ENCODE results near the gene BIK.
A peak's percentile ranks its signal among the peaks of the same experiment; 100 is the strongest.
"Not testable (repeated sequence)": the region's sequence is repeated elsewhere in the genome, so short reads cannot be mapped to it uniquely, and the experiment has no call there.

The BIK gene

DNA sequence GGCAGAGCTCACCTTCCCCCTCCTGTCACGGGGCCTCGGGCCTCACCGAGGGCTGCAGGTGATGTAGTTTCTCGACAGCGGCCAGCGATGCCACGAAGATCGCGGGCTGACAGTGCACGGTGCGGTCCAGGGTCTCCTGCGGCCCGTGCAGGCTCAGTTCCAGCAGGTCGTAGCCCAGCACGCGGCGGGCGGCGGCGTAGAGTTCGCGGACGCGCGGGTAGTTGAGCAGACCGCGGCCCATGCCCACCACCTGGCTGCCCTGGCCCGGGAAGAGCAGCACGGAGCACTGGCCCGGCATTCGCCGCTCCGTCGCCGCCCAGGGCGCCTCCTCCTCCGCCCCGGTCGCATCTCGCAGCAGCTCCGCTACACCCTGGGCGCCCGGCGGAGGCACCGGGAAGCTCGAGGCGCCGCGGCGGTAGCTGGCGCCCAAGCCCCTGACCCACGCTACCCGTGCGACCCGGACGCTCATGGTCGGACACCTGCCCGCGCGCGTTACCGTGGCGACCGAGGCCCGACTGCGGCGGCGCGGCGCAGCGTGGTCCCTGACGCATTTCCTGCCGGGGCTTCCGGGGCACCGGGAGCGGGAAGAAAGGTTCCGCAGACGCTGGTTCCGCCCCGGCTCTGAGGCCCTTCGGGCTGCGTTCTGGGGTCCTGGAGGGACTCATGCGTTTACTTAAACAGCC is 32.5 kb downstream of the BIK start, which contains the start of gene MCAT:
TSS of gene MCAT (minus strand) at position 519 of the 683 bp plus-strand sequence. CDS start at position 469, 50 bp downstream.
- peak; percentile 93 for DNase-seq

DNA sequence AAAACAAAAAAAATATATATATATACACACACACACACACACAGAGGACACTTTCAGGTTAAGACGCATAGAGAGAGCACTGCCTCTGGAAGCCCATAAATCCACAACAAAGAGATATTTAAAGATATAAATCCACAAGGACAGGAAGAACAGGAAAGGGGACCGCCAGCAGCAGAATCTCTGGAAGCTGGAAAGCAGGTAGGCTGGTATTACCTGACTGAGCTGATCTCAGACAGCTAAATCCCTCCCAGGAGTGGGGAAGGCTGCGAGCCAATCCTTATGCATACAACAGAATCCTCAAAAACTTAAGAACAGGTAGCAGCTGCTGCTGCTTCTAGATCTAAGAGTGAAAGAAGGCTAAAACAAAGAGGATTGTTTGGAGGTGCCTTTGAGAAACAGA is 34.4 kb downstream of the BIK start:
- no peak for DNase-seq

DNA sequence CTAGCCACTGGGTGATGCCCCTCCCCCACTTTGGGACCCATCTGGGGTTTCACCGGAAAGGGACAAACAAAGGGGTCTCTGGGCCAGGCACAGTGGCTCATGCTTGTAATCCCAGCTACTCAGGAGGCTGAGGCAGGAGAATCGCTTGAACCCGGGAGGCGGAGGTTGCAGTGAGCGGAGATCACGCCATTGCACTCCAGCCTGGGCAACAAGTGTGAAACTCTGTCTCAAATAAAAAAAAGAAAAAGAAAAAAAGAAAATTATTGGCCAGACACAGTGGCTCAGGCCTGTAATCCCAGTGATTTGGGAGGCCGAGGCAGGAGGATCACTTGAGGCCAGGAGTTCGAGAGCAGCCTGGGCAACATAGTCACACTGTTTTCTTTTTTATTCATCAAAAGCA is 34.8 kb downstream of the BIK start:
- not testable (repeated sequence) for DNase-seq

DNA sequence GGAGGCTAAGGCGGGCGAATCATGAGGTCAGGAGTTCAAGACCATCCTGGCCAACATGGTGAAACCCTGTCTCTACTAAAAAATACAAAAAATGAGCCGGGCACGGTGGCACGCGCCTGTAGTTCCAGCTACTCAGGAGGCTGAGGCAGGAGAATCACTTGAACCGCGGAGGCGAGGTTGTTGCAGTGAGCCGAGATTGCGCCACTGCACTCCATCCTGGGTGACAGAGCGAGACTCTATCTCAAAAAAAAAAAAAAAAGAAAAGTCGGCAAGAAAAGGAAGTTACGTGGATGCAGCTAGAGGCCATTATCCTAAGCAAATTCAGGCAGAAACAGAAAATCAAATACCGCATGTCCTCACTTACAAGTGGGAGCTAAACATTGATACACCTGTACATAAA is 35.8 kb downstream of the BIK start:
- not testable (repeated sequence) for DNase-seq

DNA sequence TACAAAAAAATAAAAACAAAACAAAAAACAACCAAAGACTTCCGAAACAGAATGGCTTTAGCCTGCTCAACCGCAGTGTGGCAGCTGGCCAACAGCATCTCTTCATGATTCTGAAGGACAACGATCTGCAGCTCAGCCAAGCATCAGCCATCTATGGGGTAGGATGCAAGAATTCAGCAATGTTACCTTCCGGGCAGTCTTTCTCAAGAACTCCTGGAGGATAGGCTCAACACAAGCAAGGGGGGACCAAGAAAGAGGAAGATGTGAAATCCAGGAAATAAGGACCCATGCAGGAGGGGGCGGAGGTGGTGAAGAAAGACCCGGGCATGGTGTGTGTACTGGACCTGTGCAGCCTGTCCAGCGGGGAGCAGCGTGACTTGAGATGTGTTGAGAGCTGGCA is 37.3 kb downstream of the BIK start:
- peak; percentile 86 for DNase-seq

DNA sequence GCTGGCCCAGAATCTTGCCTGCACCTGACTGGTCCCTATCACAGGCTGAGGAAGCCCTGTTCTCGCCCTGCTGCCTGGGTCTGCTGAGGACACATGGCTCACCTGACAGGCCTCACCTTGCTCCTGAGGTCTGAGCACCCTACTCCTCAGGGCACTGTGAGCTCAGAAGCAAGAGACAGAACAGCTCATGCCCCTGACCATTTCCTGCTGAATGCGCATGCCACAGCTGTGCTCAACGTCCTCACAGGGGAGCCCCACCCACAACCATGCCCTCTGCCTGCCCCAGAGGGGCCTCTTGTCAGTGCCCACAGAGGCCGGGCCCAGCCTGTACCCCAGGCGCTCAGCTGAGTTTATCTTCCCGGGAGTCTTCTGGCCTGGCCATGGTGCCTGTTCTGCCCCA is 38.0 kb downstream of the BIK start:
- peak; percentile 85 for DNase-seq

DNA sequence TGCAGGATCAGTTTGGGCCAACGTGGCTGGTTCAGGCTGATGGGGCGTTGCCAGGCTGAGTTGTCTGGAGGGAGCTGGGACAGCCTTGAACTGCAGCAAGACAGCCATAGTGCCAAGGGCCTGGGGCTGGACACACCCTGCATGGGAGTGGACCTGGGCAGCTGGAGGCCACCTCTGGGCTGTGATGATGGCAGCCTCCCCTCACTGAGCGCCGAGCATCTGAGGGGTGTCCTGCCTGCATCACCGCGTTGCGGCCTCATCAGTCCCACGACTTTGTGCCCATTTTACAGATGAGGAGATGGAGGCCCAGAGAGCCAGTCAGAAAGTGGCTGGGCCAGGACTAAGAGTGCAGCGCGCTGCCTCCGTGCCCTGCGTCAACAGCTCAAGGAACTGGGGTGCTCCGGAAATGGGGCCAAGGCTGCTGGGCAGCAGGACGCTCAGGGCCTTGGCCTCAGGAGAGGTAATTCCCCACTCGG is 40.2 kb downstream of the BIK start:
- DNase-seq, result no peak

DNA sequence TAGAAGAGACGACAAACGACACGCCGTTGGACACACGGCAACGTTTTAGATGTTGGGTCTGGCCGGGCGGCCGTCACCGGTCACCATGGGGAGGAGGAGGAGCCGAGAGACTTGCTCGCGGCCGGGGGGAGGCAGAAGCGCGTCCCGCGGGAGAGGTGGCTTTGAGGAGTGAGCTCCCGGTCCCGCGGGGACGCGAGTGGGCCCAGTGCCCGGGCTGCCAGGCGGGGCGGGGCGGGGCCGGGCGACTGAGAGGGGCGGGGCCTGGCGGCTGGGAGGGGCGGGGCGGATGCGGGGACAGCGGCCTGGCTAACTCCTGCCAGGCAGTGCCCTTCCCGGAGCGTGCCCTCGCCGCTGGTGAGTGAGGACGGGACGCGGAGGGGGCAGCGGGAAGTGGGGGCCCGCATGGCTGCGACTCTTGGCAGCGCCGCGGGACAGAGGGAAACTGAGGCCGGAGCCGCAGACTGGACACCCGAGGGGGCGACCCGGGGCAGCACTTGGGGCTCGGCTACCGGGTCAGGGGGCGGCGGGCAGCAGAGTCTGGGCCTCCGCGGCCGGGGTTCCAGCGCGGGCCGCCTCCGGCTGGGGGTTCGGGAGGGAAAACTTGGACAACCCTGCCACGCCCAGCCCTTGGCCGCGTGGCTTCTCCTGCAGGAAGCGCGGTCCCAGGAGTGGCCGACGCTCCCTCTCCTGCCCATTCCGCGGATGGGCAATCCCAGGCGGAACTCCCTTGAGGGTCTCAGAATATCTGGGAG is 40.9 kb downstream of the BIK start, which contains the start of gene TSPO:
TSS of gene TSPO (plus strand) at position 309 of the 752 bp plus-strand sequence. CDS start 7,680 bp downstream, outside the sequence.
- peak; percentile 71 for DNase-seq

DNA sequence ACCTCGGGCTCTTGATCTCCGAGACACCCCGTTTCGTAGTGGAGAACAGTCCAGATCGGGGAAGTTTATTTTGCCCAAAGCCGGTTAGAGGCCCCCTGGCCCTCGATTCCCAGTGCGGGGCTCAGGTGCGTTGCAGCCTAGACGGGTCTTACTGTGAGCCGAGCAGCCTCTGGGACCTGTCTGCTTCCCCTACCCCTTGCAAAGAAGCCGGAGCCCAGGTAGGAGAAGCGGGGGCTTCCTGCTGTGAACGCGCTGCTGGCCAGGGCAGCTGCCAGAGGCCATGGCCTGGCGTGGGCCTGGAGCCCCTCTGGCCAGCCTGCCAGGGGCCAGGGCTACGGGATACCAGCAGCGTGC is 41.4 kb downstream of the BIK start:
- DNase-seq, result no peak

DNA sequence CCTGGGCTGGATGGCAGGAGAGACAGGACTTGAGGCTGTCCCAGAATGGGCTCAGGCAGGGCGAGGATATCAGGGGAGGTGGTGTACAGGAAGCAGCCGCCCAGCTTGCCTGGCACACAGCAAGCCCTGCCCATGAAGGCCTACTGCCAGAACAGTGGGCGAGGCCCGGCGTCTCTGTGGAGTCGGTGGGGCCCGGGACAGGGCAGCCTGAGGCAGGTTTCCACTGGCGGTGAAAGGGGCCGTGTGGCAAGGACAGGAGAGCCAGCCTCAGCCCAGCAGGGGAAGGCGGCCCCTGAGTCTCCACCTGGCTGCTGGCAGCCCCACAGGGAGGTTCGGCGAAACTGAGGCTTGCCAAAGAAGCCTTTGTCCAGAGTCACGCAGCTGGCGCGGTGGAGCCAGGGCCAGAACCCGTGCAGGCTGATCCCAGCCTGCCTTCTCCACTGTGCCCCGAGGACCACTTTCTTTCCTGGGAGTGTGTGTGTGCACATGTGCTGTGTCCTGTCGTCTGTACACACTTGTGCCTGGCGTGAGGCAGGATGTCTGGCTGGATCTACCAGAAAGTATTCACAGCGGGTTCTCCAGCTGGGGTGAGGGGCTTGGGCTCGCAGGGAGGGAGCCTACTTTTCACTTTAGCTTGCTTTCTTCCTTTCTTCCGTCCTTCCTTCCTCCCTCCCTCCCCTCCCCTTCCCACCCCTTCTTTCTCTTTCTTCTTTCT is 42.0 kb downstream of the BIK start:
- DNase-seq, result peak; percentile 94

DNA sequence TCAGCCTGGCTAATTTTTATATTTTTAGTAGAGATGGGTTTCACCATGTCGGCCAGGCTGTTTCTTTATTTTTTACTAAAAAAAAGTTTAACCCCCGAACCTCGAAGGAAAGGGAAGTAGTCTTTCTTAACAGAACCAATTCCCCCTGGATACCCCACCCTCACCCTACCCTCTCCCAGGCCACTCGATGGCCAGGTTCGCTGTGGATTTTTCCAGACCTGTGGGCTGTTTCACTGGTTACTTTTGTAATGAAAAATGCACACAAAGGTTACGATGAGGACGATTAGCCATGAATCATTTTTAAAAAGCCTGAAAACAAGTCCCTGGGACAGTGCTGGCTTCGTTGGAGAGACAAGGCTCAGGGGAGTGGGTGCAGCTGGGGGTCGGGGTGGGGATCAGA is 43.3 kb downstream of the BIK start:
- DNase-seq, result no peak

DNA sequence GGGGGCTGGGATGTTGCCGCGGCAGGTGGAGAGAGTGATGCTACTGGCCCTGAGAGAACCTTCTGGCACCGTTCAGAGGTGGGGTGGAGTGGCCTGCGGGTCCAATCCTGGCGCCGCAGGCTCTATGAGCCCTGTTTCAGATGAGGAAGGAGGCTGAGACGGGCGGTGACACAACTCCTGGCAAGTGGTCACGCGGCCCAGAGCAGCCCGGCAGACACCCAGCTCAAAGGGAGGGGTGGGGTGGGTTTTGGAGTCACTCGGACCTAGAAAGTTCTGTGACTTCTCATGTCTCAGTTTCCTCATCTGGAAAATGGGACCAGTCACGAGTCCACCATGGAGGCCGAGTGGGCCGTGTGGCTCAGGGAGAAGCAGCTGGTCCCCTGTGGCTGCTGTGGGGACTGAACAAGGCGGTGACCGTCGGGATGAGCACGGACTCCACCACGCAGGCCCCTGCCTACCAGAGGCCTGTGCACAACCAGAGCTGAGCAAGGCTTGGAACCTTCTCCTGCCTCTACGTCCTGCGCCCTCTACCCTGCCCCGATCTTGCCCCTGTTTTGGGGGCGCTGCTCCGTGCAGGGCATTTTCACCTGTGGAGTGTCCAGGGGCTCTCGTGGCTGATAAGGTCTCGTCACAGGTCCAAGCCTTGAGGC is 44.5 kb downstream of the BIK start:
- DNase-seq, result no peak

DNA sequence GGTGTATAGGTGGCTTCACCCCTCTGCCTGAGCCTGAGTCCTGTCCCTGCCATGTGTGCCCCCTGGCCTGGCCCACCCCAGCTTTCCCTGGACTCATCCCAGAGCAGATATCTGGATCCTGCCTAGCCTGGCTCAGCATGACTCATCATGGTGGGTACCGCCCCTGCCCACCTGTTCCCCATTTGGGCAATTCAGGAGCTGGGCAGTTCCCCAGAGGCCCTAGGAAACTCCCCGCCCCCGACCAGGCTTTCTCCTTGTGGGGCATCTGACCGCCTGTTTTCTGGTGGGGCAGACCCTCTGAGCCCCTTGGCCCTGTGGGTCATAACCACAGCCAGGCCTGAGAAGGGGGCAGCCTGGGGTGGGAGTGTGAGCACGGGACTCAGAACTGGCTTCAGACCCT is 45.2 kb downstream of the BIK start:
- no peak for DNase-seq

DNA sequence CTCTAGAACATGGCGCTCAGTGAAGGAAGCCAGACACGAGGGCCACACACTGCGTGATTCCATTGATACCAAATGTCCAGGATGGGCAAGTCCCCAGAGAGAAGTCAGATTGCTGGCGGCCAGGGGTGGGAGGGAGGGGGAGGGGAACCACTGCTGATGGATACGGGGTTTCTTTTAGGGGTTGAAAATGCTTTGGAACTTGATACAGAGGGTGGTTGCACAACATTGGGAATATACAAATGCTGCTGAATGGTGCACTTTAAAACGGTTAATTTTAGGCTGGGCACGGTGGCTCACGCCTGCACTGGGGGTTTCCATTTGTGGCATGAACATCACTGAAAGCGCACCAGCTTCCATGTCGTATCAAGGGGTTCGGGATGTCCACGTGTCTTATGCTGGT is 45.9 kb downstream of the BIK start:
- DNase-seq, result no peak

DNA sequence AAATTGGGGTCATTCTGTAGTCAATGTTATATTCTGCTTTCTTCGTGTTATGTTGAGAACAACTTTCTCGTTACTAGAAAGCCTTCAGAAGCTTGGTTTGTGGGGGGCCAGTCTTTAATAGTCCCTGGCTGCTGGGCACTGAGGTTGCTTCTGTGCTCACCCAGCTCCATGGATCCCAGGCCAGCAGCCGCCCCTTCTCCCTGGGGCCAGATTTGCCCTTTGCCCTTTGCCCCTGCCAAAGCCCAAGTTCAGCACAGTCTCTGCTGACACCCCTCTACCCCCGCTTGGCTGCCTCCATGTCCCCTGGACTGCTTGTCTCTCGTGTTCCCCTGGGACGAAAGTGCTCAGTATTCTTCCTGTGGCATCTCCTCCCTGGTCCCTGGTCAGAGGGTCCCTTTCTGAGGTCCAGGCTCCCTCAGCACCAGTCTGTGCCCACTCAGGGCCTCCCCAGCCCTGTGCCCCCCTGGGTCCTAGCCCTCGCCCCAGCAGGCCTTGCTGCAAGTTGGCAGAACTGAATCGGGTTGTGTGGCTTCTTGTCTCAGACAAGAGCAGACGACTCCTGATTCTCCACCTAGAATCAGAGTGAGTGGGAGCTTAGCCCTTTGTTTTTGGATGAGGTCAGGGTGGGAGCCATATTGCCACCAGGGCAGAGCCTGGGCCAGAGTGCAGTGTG is 47.5 kb downstream of the BIK start:
- no peak for DNase-seq

DNA sequence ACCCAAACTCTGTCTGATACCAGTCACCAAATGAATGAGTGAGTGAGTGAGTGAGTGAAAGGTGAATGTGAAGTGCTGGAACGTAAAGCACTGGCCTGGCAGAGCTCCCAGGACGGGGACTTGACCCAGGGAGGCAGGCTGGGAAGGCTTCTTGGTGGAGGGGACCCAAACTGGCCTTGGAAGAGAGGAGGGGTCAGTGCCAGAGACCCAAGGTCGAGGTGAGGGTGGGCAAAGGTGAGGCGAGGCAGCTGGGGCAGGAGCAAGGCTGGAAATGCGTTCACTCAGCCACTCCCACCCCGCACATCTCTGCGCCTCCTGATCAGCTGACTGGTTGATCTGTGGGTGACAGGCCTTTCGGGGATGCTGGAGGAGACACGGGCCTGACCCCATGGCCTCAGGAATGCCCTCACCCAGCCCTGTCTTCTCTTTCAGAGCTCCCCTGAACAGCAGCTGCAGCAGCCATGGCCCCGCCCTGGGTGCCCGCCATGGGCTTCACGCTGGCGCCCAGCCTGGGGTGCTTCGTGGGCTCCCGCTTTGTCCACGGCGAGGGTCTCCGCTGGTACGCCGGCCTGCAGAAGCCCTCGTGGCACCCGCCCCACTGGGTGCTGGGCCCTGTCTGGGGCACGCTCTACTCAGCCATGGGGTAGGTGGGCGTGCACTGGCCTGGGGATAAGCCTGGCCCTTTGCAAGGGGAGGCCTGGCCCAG is 48.4 kb downstream of the BIK start:
- DNase-seq, result no peak

DNA sequence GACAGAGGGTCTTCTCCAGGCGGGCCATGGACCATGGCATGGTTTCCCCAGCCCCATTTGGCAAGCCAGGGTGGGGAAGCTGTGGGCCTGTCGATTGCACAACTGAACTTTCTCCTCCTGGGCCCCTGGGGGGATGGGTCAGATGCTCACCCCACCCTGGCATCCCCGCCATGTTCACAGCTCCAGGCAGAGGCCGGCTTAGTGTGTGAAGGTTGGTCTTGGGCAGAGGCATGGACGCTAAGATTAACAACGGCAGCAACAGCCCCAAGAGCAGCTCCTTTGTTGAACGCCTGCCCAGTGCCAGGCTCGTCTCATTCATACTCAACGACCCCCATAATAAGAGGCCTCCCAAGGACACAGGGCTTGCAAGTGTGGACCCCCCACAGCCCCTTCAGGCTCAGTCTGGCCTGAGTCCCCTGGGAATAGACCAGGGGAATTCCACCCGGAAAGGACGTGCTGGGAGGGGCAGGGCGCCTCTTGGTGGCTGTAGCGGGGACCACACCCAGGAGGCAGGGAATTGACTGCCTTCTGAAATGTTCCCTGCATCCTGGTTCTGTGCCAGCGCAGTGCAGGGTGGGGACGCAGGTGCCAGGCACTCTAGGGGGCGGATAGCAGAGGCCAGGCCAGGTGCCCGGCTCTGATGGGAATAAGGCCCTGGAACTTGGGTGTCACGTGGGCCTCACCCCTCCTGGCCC is 49.1 kb downstream of the BIK start:
- no peak for DNase-seq

DNA sequence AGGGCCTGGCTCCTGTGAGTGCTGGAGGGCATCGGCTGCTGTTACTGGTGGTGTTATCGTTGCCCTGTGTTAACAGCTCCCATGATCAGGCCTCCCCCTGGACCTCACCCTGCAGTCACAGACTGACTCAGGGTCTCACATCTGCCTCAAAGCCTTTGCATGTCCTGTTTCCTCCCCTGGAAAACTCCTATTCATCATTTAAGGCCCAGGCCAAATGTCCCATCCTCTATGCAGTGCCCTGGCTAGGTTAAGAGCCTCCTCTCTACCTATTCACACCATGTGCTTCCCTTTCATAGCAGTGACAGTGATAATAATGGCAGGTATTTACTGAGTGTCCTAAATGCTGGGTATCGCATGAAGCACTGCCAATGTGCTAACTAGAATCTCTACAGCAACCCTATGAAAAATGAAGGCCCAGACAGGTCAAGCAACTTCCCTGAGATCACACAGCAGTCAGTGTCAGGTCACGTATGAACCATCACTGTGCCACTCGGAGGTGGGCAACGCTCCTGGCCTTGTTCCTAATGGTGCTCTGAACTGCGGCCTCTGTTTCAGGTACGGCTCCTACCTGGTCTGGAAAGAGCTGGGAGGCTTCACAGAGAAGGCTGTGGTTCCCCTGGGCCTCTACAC is 50.1 kb downstream of the BIK start:
- no peak for DNase-seq

DNA sequence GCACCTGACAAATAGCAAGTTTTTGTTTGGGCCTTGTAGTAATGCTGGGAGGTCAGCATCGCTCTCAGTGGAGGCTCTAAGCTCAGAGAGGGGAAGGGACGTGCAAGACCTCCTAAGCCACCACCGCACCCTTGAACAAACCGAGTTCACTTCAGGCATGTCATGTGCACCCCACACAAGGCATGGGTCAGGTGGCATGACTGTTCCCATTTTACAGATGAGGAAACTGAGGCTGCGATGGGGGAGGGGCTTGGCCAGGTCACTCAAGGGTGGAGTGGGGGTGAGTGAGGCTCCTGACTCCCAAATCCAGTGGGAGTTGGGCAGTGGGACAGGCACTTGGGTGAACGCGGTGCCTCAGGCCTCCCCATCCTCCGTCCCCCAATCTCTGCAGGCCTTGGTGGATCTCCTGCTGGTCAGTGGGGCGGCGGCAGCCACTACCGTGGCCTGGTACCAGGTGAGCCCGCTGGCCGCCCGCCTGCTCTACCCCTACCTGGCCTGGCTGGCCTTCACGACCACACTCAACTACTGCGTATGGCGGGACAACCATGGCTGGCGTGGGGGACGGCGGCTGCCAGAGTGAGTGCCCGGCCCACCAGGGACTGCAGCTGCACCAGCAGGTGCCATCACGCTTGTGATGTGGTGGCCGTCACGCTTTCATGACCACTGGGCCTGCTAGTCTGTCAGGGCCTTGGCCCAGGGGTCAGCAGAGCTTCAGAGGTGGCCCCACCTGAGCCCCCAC is 52.0 kb downstream of the BIK start:
- no peak for DNase-seq

DNA sequence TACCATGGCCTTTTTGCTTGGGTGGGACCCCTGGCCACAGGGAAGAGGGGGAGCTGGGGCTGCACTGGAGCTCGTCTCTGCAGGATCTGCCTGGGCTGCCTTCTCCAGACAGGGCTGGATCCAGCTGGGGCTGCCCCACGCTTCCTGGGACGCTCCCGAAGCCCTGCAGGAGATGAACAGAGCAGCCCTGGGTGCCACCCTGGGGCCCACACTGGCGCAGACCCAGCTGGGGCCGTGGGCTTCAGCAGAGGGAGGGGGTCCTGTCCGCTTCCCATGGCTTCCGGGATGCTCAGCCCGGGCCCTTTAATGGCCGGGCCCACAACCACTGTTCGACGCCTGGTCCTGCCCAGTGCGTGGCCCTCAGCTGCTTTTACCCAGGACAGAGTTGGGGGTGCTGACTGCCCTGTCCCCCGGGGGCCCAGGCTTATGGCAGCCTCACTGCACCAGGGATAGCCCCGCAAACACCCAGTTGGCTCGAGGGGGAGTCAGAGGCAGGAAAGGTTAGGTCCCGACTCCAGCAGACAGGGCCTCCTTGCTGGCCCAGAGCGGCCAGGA is 52.8 kb downstream of the BIK start:
- no peak for DNase-seq

Measured in hematopoietic multipotent progenitor cell treated with erythropoietin and hydrocortisone succinate and interleukin-3 and kit ligand, for 4 days (in vitro differentiated cells).